Muscle of leg (tissue), 11 donors: ENCODE data around the gene KNDC1. TPM values are rescaled to one million over a fixed set of nuclear protein-coding genes. Genes with fewer than 3 reads are reported as not detected.
"Not testable (repeated sequence)": the region's sequence is repeated elsewhere in the genome, so short reads cannot be mapped to it uniquely, and the experiment has no call there.

Experiments used
- DNase-seq: peaks from one replicate; pipeline ENCODE4 v3.0.0; 2013
- H3K27ac ChIP-seq: one replicate; pipeline ENCODE4 v1.5.1; 2013; ENCODE audit warnings: mild to moderate bottlenecking, low read length, control low read depth
- H3K27me3 ChIP-seq: one replicate; pipeline ENCODE4 v1.6.1; 2013; ENCODE audit warnings: low read length; ENCODE audit not compliant: control insufficient read depth, insufficient read depth
- H3K36me3 ChIP-seq: one replicate; pipeline ENCODE4 v1.6.1; 2013; ENCODE audit warnings: low read length; ENCODE audit not compliant: control insufficient read depth, insufficient read depth
- H3K4me1 ChIP-seq: one replicate; pipeline ENCODE4 v1.6.1; 2013; ENCODE audit warnings: low read length; ENCODE audit not compliant: control insufficient read depth, insufficient read depth
- H3K4me3 ChIP-seq: one replicate; pipeline ENCODE4 v1.5.1; 2013; ENCODE audit warnings: low read length, control low read depth
- H3K9me3 ChIP-seq: replicated peaks from 2 replicates; pipeline ENCODE4 v1.6.1; 2013; ENCODE audit warnings: low read depth, low read length; ENCODE audit not compliant: control insufficient read depth
- WGBS: methylation state at CpG from one replicate; pipeline ENCODE4 v1.1.5; 2013; ENCODE audit warnings: missing lambda C conversion rate; ENCODE audit not compliant: insufficient coverage; 5-methylcytosine and 5-hydroxymethylcytosine counted together
- polyA plus RNA-seq, 8 donors: library from polyadenylated mRNA; unstranded; fragments of 120-200 nt; gene quantifications; one replicate each; pipeline versions ENCODE4 v1.2.1 to v1.2.3, GENCODE V29; 2013; ENCODE audit warnings: inconsistent platforms in 1 of 8, low replicate concordance in 1 of 8; ENCODE audit not compliant: insufficient read length in 8 of 8, insufficient read depth in 1 of 8
- total RNA-seq: library from RNA; stranded (reverse); fragments of 120-200 nt; gene quantifications from one replicate; pipeline ENCODE4 v1.2.4, GENCODE V29; 2013

KNDC1 gene
- total and polyA plus RNA-seq, 9 donors: 1.5 to 9.8 (median 4.4) TPM

- H3K27me3 ChIP-seq: peaks cover 26% of the 10 kb centered on the region
- no peak overlapping the region for H3K4me3 ChIP-seq
- 64% methylated on average over 21 of the region's 28 CpGs for WGBS
- no peak overlapping the region for H3K27ac ChIP-seq
- peaks cover 5% of the 10 kb centered on the region for H3K4me1 ChIP-seq
- no peaks in the 10 kb centered on the region for H3K36me3 ChIP-seq
- DNase-seq: no peak
- no peaks in the 10 kb centered on the region for H3K9me3 ChIP-seq
Observed at GRCh38 chr10:133141144-133141957, 18.7 kb upstream of the KNDC1 start.

DNA sequence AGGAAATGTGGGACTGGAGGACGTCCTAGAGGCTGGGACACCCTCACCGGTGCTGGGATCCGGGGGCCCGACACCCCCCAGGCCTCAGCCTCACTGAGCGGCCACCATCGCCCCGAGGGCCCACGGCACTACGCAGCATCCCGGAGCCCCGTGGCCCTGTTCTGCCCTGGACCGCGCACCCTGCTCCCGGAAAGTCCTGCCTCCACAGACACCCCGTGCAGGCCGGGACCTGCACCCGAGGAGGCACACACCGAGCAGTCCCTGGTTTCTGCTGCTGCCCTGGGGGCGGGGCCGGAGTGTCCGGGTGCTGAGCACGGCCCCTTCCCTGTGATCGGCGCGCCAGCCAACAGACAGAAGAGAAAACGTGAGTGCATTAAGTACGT lies 18.1 kb upstream of the KNDC1 start:
- DNase-seq: no peak
- no peak overlapping the region for H3K27ac ChIP-seq
- no peak overlapping the region for H3K4me3 ChIP-seq
- H3K36me3 ChIP-seq: no peaks in the 10 kb centered on the region
- H3K4me1 ChIP-seq: peaks cover 5% of the 10 kb centered on the region
- H3K27me3 ChIP-seq: peaks cover 26% of the 10 kb centered on the region
- WGBS: 81% methylated on average over 27 of the region's 27 CpGs
- H3K9me3 ChIP-seq: no peaks in the 10 kb centered on the region

GRCh38 chr10:133142523-133143199 lies 17.4 kb upstream of the KNDC1 start:
- Histone ChIP-seq H3K4me3 (no peak overlapping the region), H3K4me1 (peaks cover 5% of the 10 kb centered on the region), H3K27ac (no peak overlapping the region), H3K9me3 (no peaks in the 10 kb centered on the region), H3K36me3 (no peaks in the 10 kb centered on the region), H3K27me3 (peaks cover 26% of the 10 kb centered on the region)
- DNase-seq: no peak
- 72% methylated on average over 17 of the region's 24 CpGs for WGBS

GRCh38 chr10:133143200-133143533 lies 16.9 kb upstream of the KNDC1 start:
- Histone ChIP-seq H3K4me3 (no peak overlapping the region), H3K27ac (no peak overlapping the region), H3K36me3 (no peaks in the 10 kb centered on the region), H3K9me3 (peaks cover 2% of the 10 kb centered on the region), H3K27me3 (peaks cover 26% of the 10 kb centered on the region), H3K4me1 (peaks cover 5% of the 10 kb centered on the region)
- 42% methylated on average over 7 of the region's 10 CpGs for WGBS
- DNase-seq: peak; percentile 54

DNA sequence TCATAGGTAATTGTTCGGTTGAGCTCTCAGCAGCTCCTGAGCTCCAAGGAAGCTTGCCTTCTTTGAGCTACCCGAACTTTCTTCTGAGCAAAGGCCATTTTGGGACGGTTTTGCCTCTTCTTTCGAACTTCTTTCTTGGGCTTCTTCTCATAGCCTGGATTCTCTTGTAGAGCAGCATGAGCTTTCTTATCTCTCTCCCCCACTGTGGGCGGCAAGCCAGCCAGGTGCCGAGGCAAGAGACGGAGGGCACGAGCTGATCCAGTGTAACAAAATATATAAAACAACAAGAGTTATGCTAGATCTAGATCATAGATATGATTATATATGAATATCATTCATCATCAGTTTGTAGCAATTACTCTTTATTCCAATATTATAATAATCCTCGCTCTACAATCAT lies 16.5 kb upstream of the KNDC1 start:
- peaks cover 5% of the 10 kb centered on the region for H3K4me1 ChIP-seq
- H3K4me3 ChIP-seq: no peak overlapping the region
- H3K9me3 ChIP-seq: peaks cover 4% of the 10 kb centered on the region
- 69% methylated on average over 4 of the region's 9 CpGs for WGBS
- no peak for DNase-seq
- no peak overlapping the region for H3K27ac ChIP-seq
- no peaks in the 10 kb centered on the region for H3K36me3 ChIP-seq
- H3K27me3 ChIP-seq: peaks cover 26% of the 10 kb centered on the region

DNA sequence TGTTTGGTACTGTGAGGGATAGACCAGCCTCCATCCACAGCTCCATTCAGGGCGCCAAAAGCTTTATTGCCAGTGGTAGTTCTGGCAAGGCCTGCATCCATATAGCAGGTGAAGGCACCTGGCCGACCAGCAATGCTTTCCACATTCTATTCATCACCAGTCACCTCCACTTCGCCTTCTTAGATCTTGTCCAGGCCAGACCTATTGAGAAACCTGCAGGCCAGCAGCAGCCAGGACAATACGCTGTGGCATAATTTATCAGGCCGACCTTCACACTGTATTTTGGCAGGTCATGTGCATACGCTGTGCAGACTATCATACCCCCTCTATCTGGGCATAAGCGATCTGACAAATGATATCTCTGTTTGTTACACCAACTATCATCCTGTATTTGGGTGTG lies 15.2 kb upstream of the KNDC1 start:
- WGBS: 87% methylated on average over 5 of the region's 7 CpGs
- Histone ChIP-seq H3K36me3 (no peaks in the 10 kb centered on the region), H3K27ac (no peak overlapping the region), H3K27me3 (peaks cover 23% of the 10 kb centered on the region), H3K4me1 (peaks cover 5% of the 10 kb centered on the region), H3K9me3 (peaks cover 4% of the 10 kb centered on the region), H3K4me3 (no peak overlapping the region)
- no peak for DNase-seq

GRCh38 chr10:133150226-133150625 lies 9.8 kb upstream of the KNDC1 start:
- Histone ChIP-seq H3K9me3 (peaks cover 4% of the 10 kb centered on the region), H3K4me3 (no peak overlapping the region), H3K36me3 (no peaks in the 10 kb centered on the region), H3K27me3 (peaks cover 15% of the 10 kb centered on the region), H3K27ac (no peak overlapping the region), H3K4me1 (no peaks in the 10 kb centered on the region)
- DNase-seq: no peak
- WGBS: no CpG with 5 or more reads among the region's 8 CpGs

DNA sequence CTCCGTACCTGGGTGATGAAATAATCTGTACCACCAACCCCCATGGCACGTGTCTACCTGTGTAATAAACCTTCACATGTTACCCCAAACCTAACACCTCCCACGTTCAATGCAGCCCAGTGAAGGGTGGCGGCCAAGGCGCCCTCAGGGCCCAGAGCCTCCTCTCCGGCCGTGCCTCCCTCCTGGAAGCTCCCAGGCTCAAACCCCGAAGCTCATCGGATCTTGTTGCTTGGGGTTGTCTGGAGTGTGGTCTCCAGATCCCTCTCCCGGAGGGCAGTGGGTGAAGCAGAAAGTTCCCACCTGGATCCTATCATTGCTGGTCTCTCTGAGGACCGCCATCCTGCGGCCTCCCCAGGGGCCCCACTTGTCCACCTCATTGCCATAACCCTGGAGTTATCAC lies 9.4 kb upstream of the KNDC1 start:
- Histone ChIP-seq H3K27me3 (peaks cover 14% of the 10 kb centered on the region), H3K36me3 (no peaks in the 10 kb centered on the region), H3K9me3 (peaks cover 4% of the 10 kb centered on the region), H3K4me1 (no peaks in the 10 kb centered on the region), H3K27ac (no peak overlapping the region), H3K4me3 (no peak overlapping the region)
- DNase-seq: no peak
- 71% methylated on average over 3 of the region's 12 CpGs for WGBS

GRCh38 chr10:133151071-133151470 lies 8.9 kb upstream of the KNDC1 start:
- H3K4me1 ChIP-seq, DNase-seq, H3K4me3 ChIP-seq, H3K27ac ChIP-seq, H3K9me3 ChIP-seq, H3K36me3 ChIP-seq: not testable (repeated sequence)
- peaks cover 14% of the 10 kb centered on the region for H3K27me3 ChIP-seq
- WGBS: 80% methylated on average over 1 of the region's 3 CpGs

DNA sequence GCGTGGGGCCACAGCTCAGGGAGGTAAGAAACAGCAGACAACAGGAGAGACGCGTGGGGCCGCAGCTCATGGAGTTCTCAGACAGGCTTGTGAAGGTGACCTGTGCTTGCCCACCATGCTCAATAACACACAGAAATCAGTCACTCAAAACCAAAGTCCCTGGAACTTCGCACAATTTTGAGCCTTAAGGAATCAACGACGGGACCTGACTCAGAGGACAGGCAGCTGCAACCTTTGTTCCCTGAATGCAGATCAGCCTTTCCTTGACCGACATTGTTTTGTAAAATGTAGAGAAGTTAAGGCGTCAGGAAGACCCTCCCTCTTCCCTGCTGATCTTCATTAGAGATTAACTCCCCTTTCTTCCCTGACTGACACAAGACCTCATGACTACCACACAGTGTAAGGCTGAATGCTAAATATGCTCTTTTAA lies 8.5 kb upstream of the KNDC1 start:
- H3K9me3 ChIP-seq: peaks cover 4% of the 10 kb centered on the region
- 20% methylated on average over 1 of the region's 9 CpGs for WGBS
- H3K36me3 ChIP-seq: no peaks in the 10 kb centered on the region
- no peak overlapping the region for H3K27ac ChIP-seq
- DNase-seq: no peak
- H3K4me3 ChIP-seq: no peak overlapping the region
- no peaks in the 10 kb centered on the region for H3K4me1 ChIP-seq
- H3K27me3 ChIP-seq: peaks cover 14% of the 10 kb centered on the region
